ENCODE data around the gene HLX. TPM values are rescaled to one million over a fixed set of nuclear protein-coding genes. Genes with fewer than 3 reads are reported as not detected.

Gene HLX
- total and polyA plus RNA-seq, 10 donors, result 6.9 to 36.1 (median 16.3) TPM

- H3K9me3 ChIP-seq, result no peaks in the 10 kb centered on the region
- H3K36me3 ChIP-seq, result no peaks in the 10 kb centered on the region
- H3K27ac ChIP-seq, result no peak overlapping the region
- no peaks in the 10 kb centered on the region for H3K27me3 ChIP-seq (replicated peaks in 1 of 7)
- peaks cover 0 to 7% (median 0%) of the 10 kb centered on the region in 6 donors for H3K4me1 ChIP-seq
- WGBS, 5 donors, result 56 to 68% (median 65%) methylated on average over 4 of the region's 4 CpGs
- no peak overlapping the region for H3K4me3 ChIP-seq
- TF ChIP-seq POLR2A (IDR thresholded peaks at IDR 0.05), result no peak
- no peak for TF ChIP-seq POLR2AphosphoS5 (IDR thresholded peaks at IDR 0.05)
- no peak for TF ChIP-seq CTCF (IDR thresholded peaks at IDR 0.05 in 8 of 11, conservative IDR thresholded peaks at IDR 0.05 in 3 of 11)
- intact Hi-C loops (cut with DNase I; ENCODE audit: low total_unique reads), result no loop called here
- no peak for DNase-seq
Observed at GRCh38 chr1:220926146-220926545, 46.9 kb downstream of the HLX start.

GRCh38 chr1:220927442-220927841, 48.2 kb downstream of the HLX start:
- DNase-seq, result no peak
- no peaks in the 10 kb centered on the region for H3K4me1 ChIP-seq
- no peak overlapping the region for H3K4me3 ChIP-seq
- H3K9me3 ChIP-seq, result no peaks in the 10 kb centered on the region
- WGBS, 5 donors, result 31 to 58% (median 39%) methylated on average over 6 of the region's 6 CpGs
- H3K27me3 ChIP-seq (replicated peaks in 1 of 7), result no peaks in the 10 kb centered on the region
- no peaks in the 10 kb centered on the region for H3K36me3 ChIP-seq
- TF ChIP-seq POLR2A (IDR thresholded peaks at IDR 0.05) (no peak), CTCF (IDR thresholded peaks at IDR 0.05 in 8 of 11, conservative IDR thresholded peaks at IDR 0.05 in 3 of 11) (no peak), POLR2AphosphoS5 (IDR thresholded peaks at IDR 0.05) (no peak)
- no peak overlapping the region for H3K27ac ChIP-seq
- intact Hi-C loops (cut with DNase I; ENCODE audit: low total_unique reads), result no loop called here

GRCh38 chr1:220928320-220928719, 49.1 kb downstream of the HLX start:
- no peaks in the 10 kb centered on the region for H3K36me3 ChIP-seq
- H3K27ac ChIP-seq, result no peak overlapping the region
- no peaks in the 10 kb centered on the region for H3K27me3 ChIP-seq (replicated peaks in 1 of 7)
- H3K4me1 ChIP-seq, result no peaks in the 10 kb centered on the region
- WGBS, 5 donors, result 70 to 92% (median 79%) methylated on average over 1 of the region's 1 CpG
- H3K4me3 ChIP-seq, result no peak overlapping the region
- no peak for DNase-seq
- no peaks in the 10 kb centered on the region for H3K9me3 ChIP-seq
- intact Hi-C loops (cut with DNase I; ENCODE audit: low total_unique reads), result no loop called here
- no peak for TF ChIP-seq POLR2AphosphoS5 (IDR thresholded peaks at IDR 0.05)
- no peak for TF ChIP-seq POLR2A (IDR thresholded peaks at IDR 0.05)

- 39 to 65% (median 54%) methylated on average over 5 of the region's 5 CpGs for WGBS, 5 donors
- Histone ChIP-seq H3K9me3 (no peaks in the 10 kb centered on the region), H3K27me3 (replicated peaks in 1 of 7) (no peaks in the 10 kb centered on the region), H3K4me3 (no peak overlapping the region), H3K36me3 (no peaks in the 10 kb centered on the region), H3K4me1 (no peaks in the 10 kb centered on the region), H3K27ac (no peak overlapping the region)
- intact Hi-C loops (cut with DNase I; ENCODE audit: low total_unique reads), result no loop called here
- DNase-seq, result no peak
- no peak for TF ChIP-seq POLR2AphosphoS5 (IDR thresholded peaks at IDR 0.05)
- no peak for TF ChIP-seq CTCF (IDR thresholded peaks at IDR 0.05 in 8 of 11, conservative IDR thresholded peaks at IDR 0.05 in 3 of 11)
- no peak for TF ChIP-seq POLR2A (IDR thresholded peaks at IDR 0.05)
Observed at GRCh38 chr1:220928725-220929300, 49.6 kb downstream of the HLX start.

- TF ChIP-seq POLR2AphosphoS5 (IDR thresholded peaks at IDR 0.05) (no peak), POLR2A (IDR thresholded peaks at IDR 0.05) (no peak), CTCF (IDR thresholded peaks at IDR 0.05 in 8 of 11, conservative IDR thresholded peaks at IDR 0.05 in 3 of 11) (no peak)
- Histone ChIP-seq H3K27me3 (replicated peaks in 1 of 7) (no peaks in the 10 kb centered on the region), H3K36me3 (no peaks in the 10 kb centered on the region), H3K4me3 (no peak overlapping the region), H3K4me1 (no peaks in the 10 kb centered on the region), H3K9me3 (no peaks in the 10 kb centered on the region), H3K27ac (no peak overlapping the region)
- intact Hi-C loops (cut with DNase I; ENCODE audit: low total_unique reads), result no loop called here
- WGBS, 5 donors, result 50 to 70% (median 63%) methylated on average over 1 of the region's 1 CpG
- no peak for DNase-seq
Observed at GRCh38 chr1:220929304-220929703, 50.1 kb downstream of the HLX start.
